ENCODE measurements around the gene CRNN. TPM values are rescaled to one million over a fixed set of nuclear protein-coding genes. Genes with fewer than 3 reads are reported as not detected.

Gene CRNN
- total RNA-seq, 2 experiments from 2014 or later: not detected

GRCh38 chr1:152419917-152420316 is 5.9 kb upstream of the CRNN start:
- H3K4me3 Mint-ChIP-seq: no peak overlapping the region
- Histone ChIP-seq H3K36me3 (ENCODE audit: insufficient read depth, low read length) (no peaks in the 10 kb centered on the region), H3K4me3 (ENCODE audit: low read length) (no peak overlapping the region), H3K27me3 (ENCODE audit: control insufficient read depth in 1 of 2, insufficient read depth in 2 of 2, low read length in 2 of 2) (peaks cover 6 to 10% of the 10 kb centered on the region in 2 experiments), H3K9me3 (ENCODE audit: control insufficient read depth in 1 of 2, insufficient read depth in 1 of 2, low read length in 2 of 2) (peaks cover 0 to 9% of the 10 kb centered on the region in 2 experiments), H3K27ac (ENCODE audit: low read depth in 1 of 2, low read length in 2 of 2) (no peak overlapping the region), H3K4me1 (ENCODE audit: insufficient read depth, low read length) (no peaks in the 10 kb centered on the region)
- no peak for ATAC-seq (ENCODE audit: poor library complexity)
- peaks cover 44% of the 10 kb centered on the region for H3K27me3 Mint-ChIP-seq
- ChIA-PET CTCF (no interaction called here), POLR2A (no interaction called here)
- H3K4me1 Mint-ChIP-seq (ENCODE audit: low read depth): no peaks in the 10 kb centered on the region
- no peak for DNase-seq
- no peak overlapping the region for H3K27ac Mint-ChIP-seq
- H3K36me3 Mint-ChIP-seq (ENCODE audit: low read depth): no peaks in the 10 kb centered on the region
- intact Hi-C loops (cut with DNase I, micrococcal nuclease): no loop called here
- no peak for TF ChIP-seq CTCF (IDR thresholded peaks at IDR 0.05)
- H3K9me3 Mint-ChIP-seq: no peaks in the 10 kb centered on the region

- H3K27ac Mint-ChIP-seq: no peak overlapping the region
- ChIA-PET CTCF (no interaction called here), POLR2A (no interaction called here)
- no peaks in the 10 kb centered on the region for H3K36me3 Mint-ChIP-seq (ENCODE audit: low read depth)
- H3K4me3 Mint-ChIP-seq: no peak overlapping the region
- Histone ChIP-seq H3K4me1 (ENCODE audit: insufficient read depth, low read length) (no peaks in the 10 kb centered on the region), H3K4me3 (ENCODE audit: low read length) (no peak overlapping the region), H3K9me3 (ENCODE audit: control insufficient read depth in 1 of 2, insufficient read depth in 1 of 2, low read length in 2 of 2) (no peaks in the 10 kb centered on the region), H3K27ac (ENCODE audit: low read depth in 1 of 2, low read length in 2 of 2) (no peak overlapping the region), H3K27me3 (ENCODE audit: control insufficient read depth in 1 of 2, insufficient read depth in 2 of 2, low read length in 2 of 2) (peaks cover 6 to 10% of the 10 kb centered on the region in 2 experiments), H3K36me3 (ENCODE audit: insufficient read depth, low read length) (no peaks in the 10 kb centered on the region)
- ATAC-seq (ENCODE audit: poor library complexity): no peak
- no peaks in the 10 kb centered on the region for H3K9me3 Mint-ChIP-seq
- H3K4me1 Mint-ChIP-seq (ENCODE audit: low read depth): no peaks in the 10 kb centered on the region
- intact Hi-C loops (cut with DNase I, micrococcal nuclease): no loop called here
- peaks cover 45% of the 10 kb centered on the region for H3K27me3 Mint-ChIP-seq
- no peak for DNase-seq
- TF ChIP-seq CTCF (IDR thresholded peaks at IDR 0.05): no peak
These were observed 1.6 kb upstream of the CRNN start for GRCh38 chr1:152415454-152416227.

- H3K4me1 Mint-ChIP-seq (ENCODE audit: low read depth): no peaks in the 10 kb centered on the region
- intact Hi-C loops (cut with DNase I, micrococcal nuclease): no loop called here
- Histone ChIP-seq H3K27ac (ENCODE audit: low read depth in 1 of 2, low read length in 2 of 2) (no peak overlapping the region), H3K4me3 (ENCODE audit: low read length) (no peak overlapping the region), H3K36me3 (ENCODE audit: insufficient read depth, low read length) (no peaks in the 10 kb centered on the region), H3K27me3 (ENCODE audit: control insufficient read depth in 1 of 2, insufficient read depth in 2 of 2, low read length in 2 of 2) (peaks cover 7 to 10% of the 10 kb centered on the region in 2 experiments), H3K4me1 (ENCODE audit: insufficient read depth, low read length) (no peaks in the 10 kb centered on the region), H3K9me3 (ENCODE audit: control insufficient read depth in 1 of 2, insufficient read depth in 1 of 2, low read length in 2 of 2) (no peaks in the 10 kb centered on the region)
- no peaks in the 10 kb centered on the region for H3K36me3 Mint-ChIP-seq (ENCODE audit: low read depth)
- ATAC-seq (ENCODE audit: poor library complexity) (no peak), DNase-seq (no peak)
- H3K9me3 Mint-ChIP-seq: no peaks in the 10 kb centered on the region
- no peak overlapping the region for H3K4me3 Mint-ChIP-seq
- H3K27ac Mint-ChIP-seq: no peak overlapping the region
- ChIA-PET POLR2A (no interaction called here), CTCF (no interaction called here)
- no peak for TF ChIP-seq CTCF (IDR thresholded peaks at IDR 0.05)
- H3K27me3 Mint-ChIP-seq: peaks cover 42% of the 10 kb centered on the region
These were observed 1.3 kb downstream of the CRNN start for GRCh38 chr1:152412756-152413155.

All from CD4-positive, alpha-beta T cell (primary cell).